DMS153 treated with DMSO at 0.1 percent for 48 hours (cell line): ENCODE results near the gene ZNF410.
"Not testable (repeated sequence)": the region's sequence is repeated elsewhere in the genome, so short reads cannot be mapped to it uniquely, and the experiment has no call there.

Experiments
- DNase-seq: peaks from one replicate; lab custom pipeline; 2025; ENCODE audit not compliant: unreplicated experiment; lab: John Stamatoyannopoulos, UW

ZNF410 gene

DNA sequence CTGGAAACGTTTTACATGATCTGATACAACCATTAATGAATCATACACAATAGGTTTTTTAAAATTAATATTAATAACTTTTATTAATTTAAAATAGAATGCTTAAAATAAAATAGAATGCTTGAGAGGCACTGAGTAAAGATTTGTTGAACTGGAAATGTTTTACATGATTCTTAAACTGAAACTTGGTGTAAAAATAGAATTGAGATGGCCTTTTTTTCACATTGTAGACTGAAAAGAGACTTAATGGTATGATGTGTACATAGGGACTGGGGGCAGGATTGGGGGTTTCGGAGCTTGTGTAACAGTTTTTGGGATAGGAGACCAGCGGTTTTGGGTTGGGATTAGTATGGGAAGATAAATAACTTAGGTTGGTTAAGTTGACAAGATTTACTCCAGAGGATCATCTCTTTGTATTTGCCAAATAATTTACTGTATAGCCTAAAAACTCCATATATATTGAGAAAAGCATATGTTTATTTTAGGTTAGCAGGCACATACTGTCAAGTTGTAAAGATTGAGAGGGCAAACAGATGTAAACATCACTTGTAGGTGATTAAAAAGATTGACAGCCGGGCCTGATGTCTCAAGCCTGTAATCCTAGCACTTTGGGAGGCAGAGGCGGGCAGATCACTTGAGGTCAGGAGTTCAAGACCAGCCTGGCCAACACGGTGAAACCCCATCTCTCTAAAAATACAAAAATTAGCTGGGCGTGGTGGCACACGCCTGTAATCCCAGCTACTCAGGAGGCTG is 2.0 kb upstream of the ZNF410 start:
- DNase-seq, result no peak

- DNase-seq, result no peak
Measured at GRCh38 chr14:73887318-73887616, 608 bp downstream of the ZNF410 start.

GRCh38 chr14:73887694-73888459 is 1.2 kb downstream of the ZNF410 start:
- no peak for DNase-seq

DNA sequence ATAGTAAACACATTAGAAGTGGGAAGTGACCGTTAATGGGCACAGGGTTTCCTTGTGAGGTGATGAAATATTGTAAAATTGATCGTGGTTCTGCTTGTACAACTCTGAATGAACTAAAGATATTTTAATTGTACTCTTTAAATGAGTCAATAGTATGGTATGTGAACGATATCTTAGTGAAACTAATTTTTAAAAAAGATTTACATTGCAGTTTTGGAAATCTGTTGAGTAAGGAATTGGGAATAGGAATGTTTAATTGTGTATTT is 1.7 kb downstream of the ZNF410 start:
- DNase-seq, result no peak

GRCh38 chr14:73888971-73889370 is 2.3 kb downstream of the ZNF410 start:
- DNase-seq, result no peak

- no peak for DNase-seq
Measured at GRCh38 chr14:73889376-73889775, 2.7 kb downstream of the ZNF410 start.

- not testable (repeated sequence) for DNase-seq
Measured at GRCh38 chr14:73894180-73894687, 7.6 kb downstream of the ZNF410 start.

GRCh38 chr14:73895939-73896338 is 9.3 kb downstream of the ZNF410 start:
- no peak for DNase-seq

DNA sequence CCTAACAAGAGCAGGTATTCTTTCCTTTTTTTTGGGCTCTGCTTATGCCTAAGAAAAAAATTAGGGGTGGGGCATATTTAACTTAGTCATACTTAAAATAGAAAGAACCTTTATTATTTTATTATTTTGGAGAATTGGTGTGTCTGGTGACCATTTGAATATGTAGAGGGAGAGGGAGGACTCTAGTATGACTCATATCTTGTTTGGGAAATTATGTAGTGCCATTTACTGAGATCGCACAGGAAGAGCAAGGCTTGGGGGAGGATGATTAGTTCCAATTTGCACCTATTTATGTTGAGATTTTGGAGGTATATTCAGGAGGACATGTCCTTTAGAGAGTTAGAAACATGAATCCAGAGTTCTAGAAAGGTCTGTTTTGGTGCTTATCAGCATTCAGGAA is 9.9 kb downstream of the ZNF410 start:
- DNase-seq, result no peak

GRCh38 chr14:73903028-73903427 is 16.4 kb downstream of the ZNF410 start:
- no peak for DNase-seq

- DNase-seq, result no peak
Measured at GRCh38 chr14:73909681-73910080, 23.0 kb downstream of the ZNF410 start.

- DNase-seq, result no peak
Measured at GRCh38 chr14:73913256-73913655, 26.6 kb downstream of the ZNF410 start.

DNA sequence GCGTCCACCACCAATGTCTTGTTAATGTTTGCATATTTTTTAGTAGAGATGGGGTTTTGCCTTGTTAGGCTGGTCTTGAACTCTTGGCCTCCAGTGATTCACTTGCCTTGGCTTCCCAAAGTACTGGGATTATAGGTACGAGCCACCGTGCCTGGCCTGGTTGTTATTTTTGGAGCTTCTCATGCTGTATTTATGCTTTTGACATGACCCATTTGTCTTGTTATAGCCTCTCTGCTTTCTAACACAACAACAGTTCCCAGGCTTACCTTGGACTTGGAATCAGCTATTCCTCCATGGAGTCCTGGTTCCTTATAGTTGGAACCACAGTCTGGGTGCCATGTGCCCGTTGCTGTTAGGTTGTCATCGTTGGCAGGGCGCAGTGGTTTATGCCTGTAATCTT is 29.7 kb downstream of the ZNF410 start:
- no peak for DNase-seq

DNA sequence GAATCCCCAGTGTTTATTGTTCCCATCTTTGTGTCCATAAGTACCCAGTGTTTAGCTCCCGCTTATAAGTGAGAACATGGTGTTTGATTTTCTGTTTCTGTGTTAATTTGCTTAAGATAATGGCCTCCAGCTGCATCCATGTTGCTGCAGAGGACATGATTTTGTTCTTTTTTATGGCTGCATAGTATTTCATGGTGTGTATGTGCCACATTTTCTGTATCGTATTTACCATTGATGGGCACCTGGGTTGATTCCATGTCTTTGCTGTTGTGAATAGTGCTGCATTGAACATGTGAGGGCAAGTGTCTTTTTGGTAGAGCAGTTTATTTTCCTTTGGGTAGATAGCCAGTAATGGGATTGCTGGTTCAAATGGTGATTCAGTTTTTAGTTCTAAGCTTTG is 32.8 kb downstream of the ZNF410 start:
- DNase-seq, result not testable (repeated sequence)

DNA sequence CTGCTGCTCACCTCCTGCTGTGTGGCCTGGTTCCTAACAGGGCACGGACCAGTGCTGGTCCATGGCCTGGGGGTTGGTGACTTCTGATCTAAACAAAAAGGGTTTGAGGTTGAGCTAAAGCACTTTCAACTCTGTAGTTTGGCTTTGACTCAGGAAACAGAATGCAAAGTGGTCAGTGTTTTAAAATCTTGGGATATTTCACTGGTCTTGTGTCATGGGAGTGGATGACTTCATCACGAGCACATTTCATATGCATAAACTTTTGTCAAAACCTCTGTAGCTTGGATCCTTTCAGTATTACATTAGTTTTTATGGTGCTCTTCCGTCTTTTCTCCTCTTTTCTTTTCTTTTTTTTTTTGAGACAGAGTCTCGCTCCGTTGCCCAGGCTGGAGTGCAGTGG is 37.7 kb downstream of the ZNF410 start:
- no peak for DNase-seq

DNA sequence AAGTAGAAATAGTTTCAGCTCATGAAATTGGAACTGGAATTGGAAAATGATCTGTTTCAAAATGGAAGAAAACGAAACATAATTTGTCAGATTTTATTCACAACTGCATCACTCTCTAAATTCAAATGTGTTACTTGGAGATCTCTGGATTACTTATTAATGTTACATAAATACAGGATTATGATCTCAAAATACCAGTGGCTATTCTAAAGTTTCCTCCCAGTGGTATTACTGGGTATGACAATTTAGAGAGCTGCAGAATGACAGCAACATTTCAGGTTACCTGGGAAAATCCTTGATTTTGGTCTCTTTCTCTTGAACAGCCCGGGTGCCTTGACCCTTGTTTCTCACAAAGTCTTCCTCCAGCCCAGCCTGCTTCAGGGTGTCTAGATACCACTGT is 49.0 kb downstream of the ZNF410 start:
- no peak for DNase-seq

DNA sequence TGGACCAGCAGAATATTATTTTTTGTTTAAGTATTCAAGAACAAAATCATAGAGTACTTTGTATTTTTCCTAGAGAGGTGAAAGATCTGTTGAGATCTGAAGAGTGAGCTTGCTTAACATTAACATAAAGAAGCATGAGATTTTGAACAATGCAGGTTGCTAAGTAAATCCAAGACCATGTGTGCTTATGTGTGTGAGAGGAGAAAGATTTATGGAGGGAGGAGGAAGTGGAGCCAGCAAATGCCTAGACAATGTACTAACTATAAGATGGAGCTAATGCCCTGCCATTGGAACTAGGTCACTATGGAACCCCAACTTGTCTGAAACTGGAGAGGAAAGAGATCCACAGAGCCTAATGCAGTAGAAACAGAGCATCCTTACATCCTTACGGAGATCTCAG is 49.9 kb downstream of the ZNF410 start:
- DNase-seq, result no peak

- no peak for DNase-seq
Measured at GRCh38 chr14:73937012-73937411, 50.4 kb downstream of the ZNF410 start.

DNA sequence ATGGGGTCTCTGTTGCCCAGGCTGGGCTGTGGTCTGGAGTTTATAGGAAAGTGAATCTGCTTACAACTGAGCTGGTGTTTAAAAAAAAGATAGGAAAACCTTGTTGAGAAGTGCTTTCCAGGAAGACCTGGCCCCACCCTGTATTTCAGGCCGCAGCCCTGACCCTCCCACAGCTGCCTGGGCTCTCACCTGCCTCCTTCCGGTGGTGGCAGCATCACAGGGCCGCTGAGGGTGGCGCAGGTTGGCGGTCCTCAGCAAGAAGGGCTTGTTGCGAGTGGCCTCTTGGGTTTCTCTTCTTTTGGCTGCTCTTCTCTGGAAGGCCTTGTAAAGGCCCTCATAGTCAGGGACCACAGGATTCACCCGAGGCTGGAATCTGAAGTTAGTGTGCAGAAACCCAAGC is 55.5 kb downstream of the ZNF410 start:
- no peak for DNase-seq

DNA sequence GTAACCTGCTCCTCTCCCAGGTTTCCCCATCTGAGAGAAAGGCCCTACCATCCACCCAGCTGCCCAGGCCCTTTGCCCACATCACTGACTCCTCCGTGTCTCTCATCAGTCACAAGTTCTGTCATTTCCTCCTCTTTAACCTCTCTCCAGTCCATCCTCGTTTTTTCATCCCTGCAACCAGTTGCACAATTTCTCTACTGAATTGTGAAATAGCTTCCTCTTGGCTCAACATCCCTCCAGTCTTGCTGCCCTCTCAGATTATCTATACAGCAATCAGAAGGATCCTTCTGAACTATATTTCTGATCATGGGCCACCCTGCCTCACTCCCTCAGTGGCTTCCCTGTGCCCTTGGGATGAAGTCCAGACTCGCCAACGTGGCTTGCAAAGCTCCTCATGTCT is 56.4 kb downstream of the ZNF410 start:
- no peak for DNase-seq

DNA sequence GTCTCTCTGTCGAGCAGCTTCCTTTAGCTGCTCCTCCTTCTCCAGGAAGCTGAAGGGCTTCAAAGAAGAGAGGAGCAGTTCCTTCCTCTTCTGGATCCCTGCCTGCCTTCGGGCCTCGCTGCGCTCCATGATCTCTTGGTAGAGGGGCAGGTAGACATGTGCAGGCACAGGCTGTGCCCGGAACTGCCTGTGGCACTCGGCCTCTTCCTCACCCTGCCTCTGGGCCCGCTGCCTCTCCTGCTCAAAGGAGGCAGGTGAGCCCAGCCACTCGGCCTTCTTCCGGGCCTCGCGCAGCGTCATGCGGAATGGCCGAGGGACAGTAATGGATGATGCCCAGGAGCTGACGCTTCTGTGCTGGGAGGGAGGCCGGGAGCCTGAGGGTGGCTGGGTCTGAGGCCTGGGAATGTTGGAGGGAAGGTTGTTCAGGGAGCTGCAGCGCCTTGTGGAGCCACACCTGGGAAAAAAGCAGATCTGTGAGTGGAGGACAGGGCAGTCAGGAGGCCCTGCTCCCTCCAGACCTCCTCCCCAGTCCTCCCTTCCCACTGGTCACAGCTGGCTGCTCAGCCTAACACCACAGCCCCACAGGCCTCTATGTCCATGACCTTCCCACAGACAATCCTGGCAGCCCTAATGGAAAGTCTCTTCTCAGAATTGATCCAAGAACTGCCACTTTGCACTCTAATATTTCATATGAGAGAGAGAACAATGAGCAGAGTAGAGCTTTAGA is 57.9 kb downstream of the ZNF410 start:
- no peak for DNase-seq

DNA sequence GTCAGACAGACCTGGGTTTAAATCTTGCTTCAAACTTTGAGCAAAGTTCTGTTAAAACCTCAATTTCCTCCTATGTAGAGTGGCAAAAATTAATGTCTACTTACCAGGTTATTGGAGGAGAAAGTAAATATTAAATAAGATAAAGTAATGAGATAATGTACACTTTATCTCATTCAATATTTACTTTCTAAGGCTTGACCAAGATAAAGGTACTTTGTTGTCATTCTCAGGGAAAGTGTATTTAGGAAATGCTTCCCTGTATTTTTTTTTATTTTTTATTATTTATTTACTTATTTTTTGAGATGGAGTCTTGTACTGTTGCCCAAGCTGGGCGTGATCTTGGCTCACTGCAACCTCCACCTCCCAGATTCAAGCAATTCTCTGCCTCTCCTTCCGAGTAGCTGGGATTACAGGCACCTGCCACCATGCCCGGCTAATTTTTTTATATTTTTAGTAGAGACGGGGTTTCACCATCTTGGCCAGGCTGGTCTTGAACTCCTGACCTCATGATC is 58.6 kb downstream of the ZNF410 start:
- no peak for DNase-seq
